Bronchial epithelial cell (primary cell): ENCODE data around the gene EEA1. TPM values are rescaled to one million over a fixed set of nuclear protein-coding genes. Genes with fewer than 3 reads are reported as not detected.

Experiments
- DNase-seq: peaks from one replicate; pipeline ENCODE4 v3.0.0-alpha.2; 2010; ENCODE audit warnings: low read depth
- FAIRE-seq: peaks from 2 replicates; lab custom pipeline; 2011; peaks lifted over from hg19 to GRCh38; lab: Jason Lieb, UNC
- H3K27me3 ChIP-seq: 2 replicates; pipeline ENCODE4 v1.5.1; 2011; ENCODE audit warnings: low read length; ENCODE audit not compliant: control insufficient read depth, insufficient read depth
- H3K36me3 ChIP-seq: 2 replicates; pipeline ENCODE4 v1.5.1; 2011; ENCODE audit warnings: low read length; ENCODE audit not compliant: control insufficient read depth, insufficient read depth
- H3K4me3 ChIP-seq: 2 replicates; pipeline ENCODE4 v1.5.1; 2011; ENCODE audit warnings: mild to moderate bottlenecking, low read depth, low read length, control low read depth
- CTCF ChIP-seq: IDR thresholded peaks from 2 replicates; pipeline ENCODE4 v1.5.1; 2011; ENCODE audit warnings: mild to moderate bottlenecking, moderate library complexity, low read length, control low read depth, inconsistent platforms; ENCODE audit not compliant: insufficient read depth, severe bottlenecking
- total RNA-seq: library from RNA; depleted of rRNA; stranded (reverse); fragments of >200 nt; gene quantifications from 2 replicates; pipeline ENCODE4 v1.2.1, GENCODE V29; 2014

The EEA1 gene
- total RNA-seq, 1 donor from 2014 or later: 8.4 TPM

GRCh38 chr12:92861381-92861780 lies 67.7 kb downstream of the EEA1 start:
- no peak overlapping the region for H3K4me3 ChIP-seq
- no peak for DNase-seq
- FAIRE-seq: no peak
- H3K27me3 ChIP-seq: no peaks in the 10 kb centered on the region
- peaks cover 2% of the 10 kb centered on the region for H3K36me3 ChIP-seq
- no peak for TF ChIP-seq CTCF

- DNase-seq (no peak), FAIRE-seq (no peak)
- Histone ChIP-seq H3K27me3 (no peaks in the 10 kb centered on the region), H3K4me3 (no peak overlapping the region), H3K36me3 (peaks cover 2% of the 10 kb centered on the region)
- no peak for TF ChIP-seq CTCF
Observed at GRCh38 chr12:92860521-92860920, 68.6 kb downstream of the EEA1 start.

GRCh38 chr12:92859650-92860386 lies 69.3 kb downstream of the EEA1 start:
- FAIRE-seq: no peak

GRCh38 chr12:92857818-92858217 lies 71.3 kb downstream of the EEA1 start:
- FAIRE-seq: no peak

More at GRCh38 chr12:92859650-92860386, 69.3 kb downstream of the EEA1 start:
- no peak for TF ChIP-seq CTCF
- peaks cover 2% of the 10 kb centered on the region for H3K36me3 ChIP-seq
- no peak overlapping the region for H3K4me3 ChIP-seq
- H3K27me3 ChIP-seq: no peaks in the 10 kb centered on the region
- DNase-seq: no peak

GRCh38 chr12:92854344-92854743 lies 74.8 kb downstream of the EEA1 start:
- H3K36me3 ChIP-seq: peaks cover 2% of the 10 kb centered on the region
- FAIRE-seq: no peak
- no peak for TF ChIP-seq CTCF
- H3K4me3 ChIP-seq: no peak overlapping the region
- H3K27me3 ChIP-seq: no peaks in the 10 kb centered on the region
- no peak for DNase-seq

More at GRCh38 chr12:92857818-92858217, 71.3 kb downstream of the EEA1 start:
- H3K36me3 ChIP-seq: peaks cover 2% of the 10 kb centered on the region
- no peak overlapping the region for H3K4me3 ChIP-seq
- TF ChIP-seq CTCF: no peak
- no peaks in the 10 kb centered on the region for H3K27me3 ChIP-seq
- DNase-seq: no peak
